Measurements from ENCODE around the gene GRID2. TPM values are rescaled to one million over a fixed set of nuclear protein-coding genes. Genes with fewer than 3 reads are reported as not detected.

Gene GRID2
- total and polyA plus RNA-seq, 9 of the 15 experiments (the other 6 are each of a cell fraction or from before 2014, with no cell fraction given), result 0.04 TPM; not detected in 7

DNA sequence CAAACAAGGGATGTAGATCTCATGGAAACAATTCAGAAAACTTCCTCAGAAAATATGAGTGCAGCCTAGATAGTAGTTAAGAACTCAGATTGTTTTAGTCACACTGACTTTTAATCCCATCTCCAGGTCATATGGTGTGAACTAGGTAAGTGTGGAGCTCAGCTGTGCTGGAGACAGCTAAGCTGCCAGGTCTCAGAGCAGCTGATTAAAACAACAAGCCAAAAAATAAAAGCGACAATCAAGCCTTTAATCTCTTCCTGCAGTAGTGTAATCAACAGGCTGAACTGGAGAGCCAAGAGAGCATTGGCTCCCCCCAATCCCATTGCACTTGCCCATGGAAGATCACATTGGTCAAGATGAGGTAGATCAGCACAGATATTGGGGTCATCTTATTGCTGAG is 1426.5 kb downstream of the GRID2 start (continued):
- TF ChIP-seq GABPB2 (CRISPR knock-in tag; conservative IDR thresholded peaks at IDR 0.05) (no peak), ZBED1 (IDR thresholded peaks at IDR 0.05) (no peak), GABPB1 (CRISPR knock-in tag; IDR thresholded peaks at IDR 0.05) (no peak), COPS2 (conservative IDR thresholded peaks at IDR 0.05) (no peak)

GRCh38 chr4:93730760-93731159 is 1427.0 kb downstream of the GRID2 start:
- 3% methylated on average over 7 of the region's 7 CpGs for WGBS (ENCODE audit: insufficient coverage, low coverage, missing lambda C conversion rate)
- no TSS peak for BruUV-seq (replicated peaks)
- intact Hi-C loops (cut with micrococcal nuclease) (no loop called here), in situ Hi-C loops (cut with MboI) (no loop called here)
- H3K4me1 ChIP-seq (replicated peaks in 1 of 2; ENCODE audit: control insufficient read depth in 2 of 2, insufficient read depth in 2 of 2, low read length in 2 of 2), result no peaks in the 10 kb centered on the region
- FAIRE-seq, result no peak
- CTCF ChIA-PET (ENCODE audit: low intra/inter-chr PET ratio), result no interaction called here
- no peaks in the 10 kb centered on the region for H3K36me3 ChIP-seq (ENCODE audit: control insufficient read depth, insufficient read depth, low read length)
- H3K9ac ChIP-seq (ENCODE audit: insufficient read depth in 1 of 2, low read depth in 2 of 2, low read length in 2 of 2), result no peak overlapping the region
- no peak for ATAC-seq
- H3K9me3 ChIP-seq (replicated peaks; ENCODE audit: control insufficient read depth, insufficient read depth, low read depth, low read length), result no peaks in the 10 kb centered on the region
- DNase-seq (ENCODE audit: extremely low read depth in 1 of 4, low spot score in 3 of 4), result no peak
- no peaks in the 10 kb centered on the region for H3K9me1 ChIP-seq (ENCODE audit: control insufficient read depth, insufficient read depth, low read length)
- no peak overlapping the region for H3K4me2 ChIP-seq (ENCODE audit: insufficient read depth, low read length)
- H3K79me2 ChIP-seq (ENCODE audit: control insufficient read depth, insufficient read depth, low read length), result no peaks in the 10 kb centered on the region
- no peak overlapping the region for H2AFZ ChIP-seq (ENCODE audit: low read depth, low read length)
- no peaks in the 10 kb centered on the region for H3K27me3 ChIP-seq (ENCODE audit: control insufficient read depth in 2 of 2, insufficient read depth in 2 of 2, low read length in 2 of 2)
- no peak overlapping the region for H3K4me3 ChIP-seq
- no peaks in the 10 kb centered on the region for H4K20me1 ChIP-seq (replicated peaks; ENCODE audit: control insufficient read depth, insufficient read depth, low read length)
- POLR2A ChIA-PET, result interaction anchor here (0.6 kb wide), 1 partner anchor 1538 kb away, joined by 3 read pairs; no protein-coding TSS in a partner anchor
- H3K27ac ChIP-seq (ENCODE audit: extremely low read depth, low read depth, low read length), result no peak overlapping the region
- TF ChIP-seq ZNF707 (CRISPR knock-in tag; conservative IDR thresholded peaks at IDR 0.05) (no peak), STAT6 (CRISPR knock-in tag; IDR thresholded peaks at IDR 0.05) (no peak), ZNF766 (CRISPR knock-in tag; conservative IDR thresholded peaks at IDR 0.05) (no peak), ZNF507 (tag; conservative IDR thresholded peaks at IDR 0.05) (no peak), CBFB (CRISPR knock-in tag; IDR thresholded peaks at IDR 0.05) (no peak), ETS2 (tag; IDR thresholded peaks at IDR 0.05; ENCODE audit: borderline replicate concordance, poor library complexity, severe bottlenecking) (no peak), CEBPG (CRISPR knock-in tag; IDR thresholded peaks at IDR 0.05) (no peak), CEBPG (tag; conservative IDR thresholded peaks at IDR 0.05 in 1 of 2, IDR thresholded peaks at IDR 0.05 in 1 of 2) (no peak), ZSCAN32 (CRISPR knock-in tag; IDR thresholded peaks at IDR 0.05) (no peak), SLC30A9 (CRISPR knock-in tag; IDR thresholded peaks at IDR 0.05) (no peak), GATAD2A (IDR thresholded peaks at IDR 0.05) (no peak), SMAD4 (CRISPR knock-in tag; conservative IDR thresholded peaks at IDR 0.05) (no peak), NR2F6 (CRISPR knock-in tag; IDR thresholded peaks at IDR 0.05) (no peak)
- TF ChIP-seq, protein P1, sequence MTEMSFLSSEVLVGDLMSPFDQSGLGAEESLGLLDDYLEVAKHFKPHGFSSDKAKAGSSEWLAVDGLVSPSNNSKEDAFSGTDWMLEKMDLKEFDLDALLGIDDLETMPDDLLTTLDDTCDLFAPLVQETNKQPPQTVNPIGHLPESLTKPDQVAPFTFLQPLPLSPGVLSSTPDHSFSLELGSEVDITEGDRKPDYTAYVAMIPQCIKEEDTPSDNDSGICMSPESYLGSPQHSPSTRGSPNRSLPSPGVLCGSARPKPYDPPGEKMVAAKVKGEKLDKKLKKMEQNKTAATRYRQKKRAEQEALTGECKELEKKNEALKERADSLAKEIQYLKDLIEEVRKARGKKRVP (CRISPR knock-in tag; IDR thresholded peaks at IDR 0.05), result no peak
- TF ChIP-seq, protein P2, sequence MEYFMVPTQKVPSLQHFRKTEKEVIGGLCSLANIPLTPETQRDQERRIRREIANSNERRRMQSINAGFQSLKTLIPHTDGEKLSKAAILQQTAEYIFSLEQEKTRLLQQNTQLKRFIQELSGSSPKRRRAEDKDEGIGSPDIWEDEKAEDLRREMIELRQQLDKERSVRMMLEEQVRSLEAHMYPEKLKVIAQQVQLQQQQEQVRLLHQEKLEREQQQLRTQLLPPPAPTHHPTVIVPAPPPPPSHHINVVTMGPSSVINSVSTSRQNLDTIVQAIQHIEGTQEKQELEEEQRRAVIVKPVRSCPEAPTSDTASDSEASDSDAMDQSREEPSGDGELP (CRISPR knock-in tag; IDR thresholded peaks at IDR 0.05; ENCODE audit: borderline replicate concordance), result no peak
